Esophagus muscularis mucosa (tissue), 3 donors: ENCODE data around the gene PKMYT1.

Experiments used
- CTCF ChIP-seq, 3 experiments: fragments of 200-600 bp in 2 of 3; fragments of 450-650 bp in 1 of 3; sonication (generic) in 2 of 3; IDR thresholded peaks; one replicate each; pipeline ENCODE4 v1.5.1; 2017 to 2019; ENCODE audit warnings: antibody characterized with exemption in 3 of 3, mild to moderate bottlenecking in 2 of 3, moderate library complexity in 1 of 3
- POLR2AphosphoS5 ChIP-seq, 2 donors: sonication (generic); formaldehyde crosslinking; IDR thresholded peaks; one replicate each; pipeline ENCODE4 v1.6.1; 2017; ENCODE audit warnings: antibody characterized with exemption in 2 of 2

GRCh38 chr16:2955779-2956578 lies 24.3 kb downstream of the PKMYT1 start:
- no peak for TF ChIP-seq CTCF (IDR thresholded peaks at IDR 0.05)
- no peak for TF ChIP-seq POLR2AphosphoS5 (IDR thresholded peaks at IDR 0.05)
